Endothelial cell of umbilical vein (primary cell): ENCODE data around the gene DLG5.

ENCODE experiments used
- POLR2A ChIP-seq: IDR thresholded peaks from 2 replicates; pipeline ENCODE4 v1.6.1; 2012; ENCODE audit warnings: low read depth, mild to moderate bottlenecking, control low read depth, low read length
- TF ChIP-seq, protein P1 (sequence below), 2 donors: IDR thresholded peaks; 1 replicate in 1 of 2; 2 replicates in 1 of 2; pipeline ENCODE4 v1.5.1; 2011; ENCODE audit warnings: low read length in 2 of 2, mild to moderate bottlenecking in 2 of 2, moderate library complexity in 2 of 2, control low read depth in 1 of 2, inconsistent platforms in 1 of 2, low read depth in 1 of 2; ENCODE audit not compliant: insufficient read depth in 1 of 2; ENCODE audit errors: extremely low read depth in 1 of 2
- TF ChIP-seq, protein P2 (sequence below): IDR thresholded peaks from 2 replicates; pipeline ENCODE4 v1.6.1; 2011; ENCODE audit not compliant: insufficient read depth, insufficient read length

DNA sequence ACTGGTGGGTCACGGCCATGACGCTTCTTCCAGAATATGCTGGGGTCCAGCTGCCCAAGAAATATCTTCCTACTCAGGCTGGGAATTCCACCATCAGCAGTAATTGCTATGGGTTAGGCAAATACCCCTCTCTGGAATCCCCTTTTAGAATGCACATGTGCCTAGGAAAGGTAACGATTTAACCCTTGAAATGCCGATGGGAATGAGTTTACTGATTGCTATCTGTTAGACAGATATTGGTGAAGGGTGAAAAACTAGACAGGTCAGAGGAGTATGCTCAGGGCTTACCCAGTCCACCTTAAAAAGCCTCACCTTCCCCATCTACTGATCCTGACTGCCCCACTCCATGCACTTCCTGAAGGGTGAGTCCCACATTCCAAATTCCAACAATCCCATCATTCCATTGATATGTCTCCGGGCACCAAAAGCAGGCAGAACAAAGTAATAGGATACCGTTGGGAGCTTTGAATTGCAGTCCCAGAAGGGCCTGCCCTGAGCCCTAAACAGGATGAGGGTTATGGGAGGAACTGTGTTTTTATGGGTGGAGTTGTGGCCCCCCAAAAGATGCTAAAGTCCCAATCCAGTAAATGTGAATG lies 59.3 kb downstream of the DLG5 start:
- TF ChIP-seq, protein P1, sequence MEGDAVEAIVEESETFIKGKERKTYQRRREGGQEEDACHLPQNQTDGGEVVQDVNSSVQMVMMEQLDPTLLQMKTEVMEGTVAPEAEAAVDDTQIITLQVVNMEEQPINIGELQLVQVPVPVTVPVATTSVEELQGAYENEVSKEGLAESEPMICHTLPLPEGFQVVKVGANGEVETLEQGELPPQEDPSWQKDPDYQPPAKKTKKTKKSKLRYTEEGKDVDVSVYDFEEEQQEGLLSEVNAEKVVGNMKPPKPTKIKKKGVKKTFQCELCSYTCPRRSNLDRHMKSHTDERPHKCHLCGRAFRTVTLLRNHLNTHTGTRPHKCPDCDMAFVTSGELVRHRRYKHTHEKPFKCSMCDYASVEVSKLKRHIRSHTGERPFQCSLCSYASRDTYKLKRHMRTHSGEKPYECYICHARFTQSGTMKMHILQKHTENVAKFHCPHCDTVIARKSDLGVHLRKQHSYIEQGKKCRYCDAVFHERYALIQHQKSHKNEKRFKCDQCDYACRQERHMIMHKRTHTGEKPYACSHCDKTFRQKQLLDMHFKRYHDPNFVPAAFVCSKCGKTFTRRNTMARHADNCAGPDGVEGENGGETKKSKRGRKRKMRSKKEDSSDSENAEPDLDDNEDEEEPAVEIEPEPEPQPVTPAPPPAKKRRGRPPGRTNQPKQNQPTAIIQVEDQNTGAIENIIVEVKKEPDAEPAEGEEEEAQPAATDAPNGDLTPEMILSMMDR (IDR thresholded peaks at IDR 0.05; ENCODE audit: extremely low read depth in 1 of 2, insufficient read depth in 1 of 2, low read depth in 1 of 2, low read length in 2 of 2), result no peak
- TF ChIP-seq POLR2A, result no peak
- TF ChIP-seq, protein P2, sequence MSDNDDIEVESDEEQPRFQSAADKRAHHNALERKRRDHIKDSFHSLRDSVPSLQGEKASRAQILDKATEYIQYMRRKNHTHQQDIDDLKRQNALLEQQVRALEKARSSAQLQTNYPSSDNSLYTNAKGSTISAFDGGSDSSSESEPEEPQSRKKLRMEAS, result no peak
